ENCODE measurements around the gene AATF. TPM values are rescaled to one million over a fixed set of nuclear protein-coding genes. Genes with fewer than 3 reads are reported as not detected.

Gene AATF
- total and polyA plus RNA-seq, 9 of the 15 experiments (the other 6 are each of a cell fraction or from before 2014, with no cell fraction given) = 34.5 to 133 (median 90.1) TPM

DNA sequence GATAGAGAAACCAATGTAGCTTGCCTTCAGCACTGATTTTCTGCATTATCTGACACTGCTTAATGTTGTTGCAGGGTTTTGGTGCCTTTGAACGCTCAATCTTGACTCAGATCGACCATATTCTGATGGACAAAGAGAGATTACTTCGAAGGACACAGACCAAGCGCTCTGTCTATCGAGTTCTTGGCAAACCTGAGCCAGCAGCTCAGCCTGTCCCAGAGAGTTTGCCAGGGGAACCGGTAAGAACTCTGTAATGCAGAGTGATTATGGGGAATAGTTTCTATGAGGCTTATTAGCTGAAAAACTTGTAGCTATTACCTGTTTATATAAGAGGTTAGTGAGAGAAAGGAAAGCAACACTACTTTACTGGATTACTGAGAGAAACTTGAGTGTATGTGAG is 40.4 kb downstream of the AATF start (continued):
- TF ChIP-seq NELFE (IDR thresholded peaks at IDR 0.05; ENCODE audit: insufficient read depth, insufficient read length) = no peak
- no peak for TF ChIP-seq HDAC2 (IDR thresholded peaks at IDR 0.05)
- TF ChIP-seq CXXC5 (CRISPR knock-in tag; IDR thresholded peaks at IDR 0.05) = no peak
- TF ChIP-seq MAZ (CRISPR knock-in tag; conservative IDR thresholded peaks at IDR 0.05 in 1 of 2, IDR thresholded peaks at IDR 0.05 in 1 of 2) = no peak
- no peak for TF ChIP-seq GTF2F1 (IDR thresholded peaks at IDR 0.05; ENCODE audit: low read depth, low read length)
- no peak for TF ChIP-seq ZNF140 (CRISPR knock-in tag; IDR thresholded peaks at IDR 0.05)

DNA sequence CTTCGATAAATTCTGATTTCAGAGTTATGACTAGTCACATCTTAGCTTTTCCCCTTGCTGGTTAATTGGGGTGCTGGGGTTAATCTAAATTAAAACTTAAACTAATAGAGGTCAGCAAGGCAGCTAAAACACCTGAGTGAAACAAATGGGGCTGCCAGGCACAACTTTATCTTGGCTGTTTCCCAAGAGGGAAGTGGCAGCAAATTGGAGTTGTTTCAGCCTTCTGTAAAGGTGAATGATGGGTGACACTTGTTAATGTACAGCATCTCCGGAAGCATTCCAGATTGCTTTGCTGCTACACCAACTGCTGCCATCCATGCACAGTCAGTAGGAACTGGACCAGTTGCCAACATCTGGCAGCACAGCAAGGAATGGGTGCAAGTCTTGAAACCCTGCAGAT is 43.9 kb downstream of the AATF start:
- Histone ChIP-seq H3K27ac (ENCODE audit: extremely low read depth, low read depth, low read length) (no peak overlapping the region), H3K27me3 (ENCODE audit: control insufficient read depth in 2 of 2, insufficient read depth in 2 of 2, low read length in 2 of 2) (no peaks in the 10 kb centered on the region), H3K4me2 (ENCODE audit: insufficient read depth, low read length) (no peak overlapping the region), H3K79me2 (ENCODE audit: control insufficient read depth, insufficient read depth, low read length) (0 out of 3 replicates have a peak, but pooled peaks cover 2% of the 10 kb centered on the region), H3K9me3 (replicated peaks; ENCODE audit: control insufficient read depth, insufficient read depth, low read depth, low read length) (no peaks in the 10 kb centered on the region), H3K4me3 (no peak overlapping the region), H4K20me1 (replicated peaks; ENCODE audit: control insufficient read depth, insufficient read depth, low read length) (no peaks in the 10 kb centered on the region), H3K9ac (ENCODE audit: insufficient read depth in 1 of 2, low read depth in 2 of 2, low read length in 2 of 2) (no peak overlapping the region), H3K9me1 (ENCODE audit: control insufficient read depth, insufficient read depth, low read length) (no peaks in the 10 kb centered on the region), H3K4me1 (replicated peaks in 1 of 2; ENCODE audit: control insufficient read depth in 2 of 2, insufficient read depth in 2 of 2, low read length in 2 of 2) (no peaks in the 10 kb centered on the region), H2AFZ (ENCODE audit: low read depth, low read length) (no peak overlapping the region), H3K36me3 (ENCODE audit: control insufficient read depth, insufficient read depth, low read length) (peaks cover 95% of the 10 kb centered on the region)
- DNase-seq (ENCODE audit: extremely low read depth in 1 of 4, low spot score in 3 of 4) (no peak), FAIRE-seq (no peak), ATAC-seq (no peak)
- in situ Hi-C loops (cut with MboI) = no loop called here
- 100% methylated on average over 2 of the region's 2 CpGs for WGBS (ENCODE audit: insufficient coverage, low coverage, missing lambda C conversion rate)
- POLR2A ChIA-PET = interaction anchor here (1.8 kb wide), 2 partner anchors 16 to 21 kb away, joined by 4 read pairs; no protein-coding TSS in a partner anchor
- BruUV-seq (replicated peaks) = no TSS peak
- no peak for TF ChIP-seq ZNF707 (CRISPR knock-in tag; conservative IDR thresholded peaks at IDR 0.05)
- no peak for TF ChIP-seq ZNF217 (CRISPR knock-in tag; IDR thresholded peaks at IDR 0.05)
- CTCF ChIA-PET (ENCODE audit: low intra/inter-chr PET ratio) = interaction anchor here (0.8 kb wide), 1 partner anchor 16 kb away, joined by 3 read pairs; no protein-coding TSS in a partner anchor
- intact Hi-C loops (cut with micrococcal nuclease) = no loop called here
